HG02981 (cell line): ENCODE data around the gene CHD6.

Experiments used
- ATAC-seq: cut with Tn5 transposase; IDR thresholded peaks from one replicate; pipeline ENCODE4 v1.9.1; 2021; ENCODE audit warnings: mild to moderate bottlenecking, moderate library complexity; ENCODE audit not compliant: unreplicated experiment

The CHD6 gene

DNA sequence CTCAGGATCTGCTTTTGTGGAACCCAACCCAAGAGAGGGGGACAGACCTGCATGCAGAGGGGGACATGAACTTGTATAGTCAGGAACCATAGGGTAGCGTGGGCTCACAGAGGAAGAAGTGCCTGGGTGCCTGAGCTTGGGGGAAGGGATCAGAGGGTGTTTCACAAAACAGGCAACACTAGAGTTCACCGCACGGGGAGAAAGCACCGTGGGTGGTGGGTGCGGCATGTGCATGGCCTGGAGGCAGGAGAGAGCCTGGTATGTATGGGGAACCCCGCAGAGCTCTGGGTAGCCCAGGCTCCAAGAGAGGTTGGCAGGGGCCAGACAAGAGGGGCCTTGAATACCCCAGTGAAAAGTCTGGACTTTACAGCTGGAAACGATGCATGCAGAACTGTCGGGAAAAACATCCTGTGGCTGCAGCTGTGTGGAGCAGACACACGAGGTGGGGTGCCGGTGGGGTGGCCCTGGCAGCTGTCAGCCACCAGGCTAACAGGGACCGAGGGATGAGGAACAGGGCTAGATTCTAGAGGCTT, 244.9 kb downstream of the CHD6 start:
- no peak for ATAC-seq

DNA sequence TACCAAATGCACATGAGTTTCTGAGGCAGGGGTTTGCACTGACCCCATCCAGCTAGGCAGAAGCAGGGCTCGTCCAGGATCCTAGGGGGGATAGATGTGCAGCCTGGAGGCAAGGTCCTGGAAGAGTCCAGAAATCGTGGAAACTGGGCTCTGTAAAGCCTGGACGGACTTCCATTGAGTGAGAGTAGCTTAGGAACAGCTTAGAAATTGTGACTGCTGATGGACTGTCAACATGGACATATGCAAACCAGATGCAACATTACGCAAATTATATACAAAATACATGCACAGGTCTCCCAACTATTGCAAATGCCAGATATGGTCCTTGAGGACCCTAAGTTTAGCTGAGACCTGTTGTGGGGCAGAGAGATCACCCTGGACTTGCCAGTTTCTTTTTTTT, 246.8 kb downstream of the CHD6 start:
- ATAC-seq, result no peak

DNA sequence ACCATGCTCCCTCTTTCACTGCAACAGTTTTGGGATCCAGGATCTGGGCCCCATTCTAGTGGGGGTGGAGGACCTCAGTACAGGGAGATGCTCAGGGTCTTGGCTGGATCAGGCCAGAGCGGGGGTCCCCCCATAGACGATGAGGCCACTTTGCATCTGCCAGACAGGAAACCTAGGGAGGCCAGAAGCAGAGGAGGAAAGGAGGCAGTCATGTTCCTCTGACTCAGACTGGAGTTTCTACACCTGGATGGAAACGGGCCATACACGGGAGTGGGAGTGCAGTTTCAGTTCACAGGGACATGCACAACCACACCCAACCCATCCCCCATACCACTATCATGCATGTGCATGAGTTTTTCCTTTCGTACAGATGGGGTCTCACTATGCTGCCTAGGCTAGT, 248.0 kb downstream of the CHD6 start:
- ATAC-seq, result no peak

DNA sequence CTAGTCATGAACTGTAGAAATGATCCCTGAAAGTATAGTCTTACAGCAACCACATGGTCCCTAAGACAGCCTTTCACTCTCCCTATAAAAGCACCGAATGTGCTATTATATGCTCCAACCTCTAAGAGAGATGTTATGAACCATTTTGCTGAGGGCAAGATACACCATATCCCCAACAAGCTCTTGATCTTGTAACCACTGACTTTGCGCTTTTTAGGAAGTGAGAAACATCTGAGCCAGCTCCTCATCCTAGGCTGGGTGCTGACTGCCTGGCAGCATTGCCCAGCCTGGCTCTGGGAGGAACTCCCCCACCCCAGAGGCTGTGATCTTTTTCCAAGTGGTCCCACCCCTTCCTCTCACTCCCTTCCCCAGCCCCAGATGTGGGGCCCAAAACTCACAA, 248.5 kb downstream of the CHD6 start:
- no peak for ATAC-seq

DNA sequence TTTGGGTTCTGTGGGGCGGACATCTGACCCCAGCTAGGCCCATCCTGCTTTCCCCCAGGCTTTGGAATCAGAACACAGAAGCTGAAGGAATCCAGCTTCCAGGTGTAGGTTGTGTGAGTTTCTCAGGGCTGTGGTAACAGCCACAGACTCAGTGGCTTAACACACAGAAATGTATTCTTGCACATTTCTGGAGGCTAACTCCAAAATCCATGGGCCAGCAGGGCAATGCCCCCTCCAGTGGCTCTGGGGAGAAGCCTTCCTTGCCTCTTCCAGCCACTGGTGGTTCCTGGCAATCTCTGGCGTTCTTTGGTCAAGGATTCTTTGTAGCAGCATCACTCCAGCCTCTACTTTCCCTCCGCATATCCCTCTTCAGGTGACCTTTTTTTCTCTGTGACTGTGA, 250.2 kb downstream of the CHD6 start:
- ATAC-seq, result no peak

DNA sequence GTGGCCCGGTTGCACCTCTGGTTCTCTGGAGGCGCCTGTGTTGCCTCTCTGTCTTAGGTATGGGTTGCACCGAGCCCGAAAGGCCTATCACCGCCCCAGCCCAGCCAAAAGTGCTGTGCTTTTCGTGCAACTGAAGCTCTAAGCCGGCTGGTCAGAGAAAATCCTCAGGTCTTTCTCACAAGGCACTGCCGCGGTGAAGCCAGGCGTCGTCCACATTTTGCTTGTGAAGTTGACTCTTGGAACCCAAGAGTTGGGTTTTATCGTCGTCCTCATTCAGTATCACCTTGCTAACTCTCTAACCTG, 250.8 kb downstream of the CHD6 start:
- ATAC-seq, result no peak

- no peak for ATAC-seq
Measured at GRCh38 chr20:41366546-41367392, 251.4 kb downstream of the CHD6 start, which contains the start of gene EMILIN3. Gene EMILIN3, minus strand, starts transcription at chr20:41366818. Its CDS starts 184 bp downstream, at chr20:41366634.

GRCh38 chr20:41365777-41366545, 252.2 kb downstream of the CHD6 start:
- ATAC-seq, result no peak

DNA sequence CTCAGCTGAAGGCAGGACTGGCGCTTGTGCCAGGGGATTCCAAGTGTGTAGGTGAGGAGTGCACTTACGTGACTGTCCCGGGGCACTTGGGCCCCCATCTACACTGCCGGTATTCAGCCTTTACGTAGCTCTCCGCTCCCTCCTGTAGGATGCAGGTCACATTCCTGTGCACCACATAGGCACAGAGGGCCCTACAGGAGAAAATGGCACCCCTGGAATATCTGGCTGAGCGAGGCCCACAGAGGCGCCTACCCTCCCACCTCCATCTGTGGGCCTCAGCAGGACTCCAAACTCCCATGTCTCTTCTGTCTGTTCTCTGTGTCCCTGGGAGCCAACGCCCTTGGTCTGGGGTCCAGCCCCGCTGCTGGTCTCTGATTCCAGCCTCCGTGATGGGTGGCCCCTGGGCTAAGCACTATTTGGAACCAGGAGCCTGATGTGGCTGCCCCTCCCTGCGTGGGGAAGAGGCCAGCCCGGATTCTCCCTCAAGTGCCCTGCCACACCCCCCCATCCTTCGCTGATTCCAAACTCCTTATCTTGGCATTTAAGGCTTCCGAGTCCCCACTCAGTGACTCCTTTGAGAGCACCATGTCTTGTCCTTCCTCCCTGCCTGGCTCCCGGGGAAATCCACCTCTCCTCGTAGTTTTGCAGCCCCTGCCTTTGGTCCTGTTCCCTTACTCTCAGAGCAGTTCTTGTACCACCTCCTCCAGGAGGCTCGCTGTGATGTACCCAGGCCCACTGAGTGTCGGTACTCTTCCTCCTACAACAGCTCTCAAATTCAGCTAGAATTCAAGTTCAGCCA, 253.0 kb downstream of the CHD6 start:
- no peak for ATAC-seq

DNA sequence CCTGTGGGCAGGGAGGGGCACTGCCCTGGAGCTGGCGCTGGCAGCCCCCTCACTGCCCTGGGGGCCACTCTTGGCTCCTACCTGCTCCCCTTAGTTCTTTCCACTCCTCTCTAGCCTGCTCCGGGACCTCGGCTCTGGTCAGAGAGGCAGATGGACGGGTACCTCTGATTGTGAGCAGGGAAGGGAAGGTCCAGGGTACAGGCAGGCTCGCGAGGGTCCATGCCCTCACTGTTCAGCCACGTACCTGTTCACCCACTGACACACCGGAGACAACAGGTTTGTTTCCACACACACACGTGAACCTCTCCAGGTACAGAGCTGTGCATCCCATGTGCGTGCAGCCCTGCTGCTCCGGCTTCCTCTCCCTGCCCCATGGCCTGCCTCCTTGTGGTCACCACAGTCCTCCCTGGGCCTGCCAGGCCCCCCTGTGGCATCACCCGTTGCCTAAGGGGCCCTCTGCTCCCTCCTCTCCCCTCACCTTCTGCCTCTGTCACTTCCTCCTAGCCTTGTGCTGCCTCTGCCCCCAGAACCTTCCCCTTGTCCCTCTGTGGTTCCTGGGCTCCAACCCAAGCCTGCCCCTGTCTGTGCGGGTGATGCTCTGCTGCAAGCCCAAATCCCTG, 253.8 kb downstream of the CHD6 start:
- ATAC-seq, result no peak

DNA sequence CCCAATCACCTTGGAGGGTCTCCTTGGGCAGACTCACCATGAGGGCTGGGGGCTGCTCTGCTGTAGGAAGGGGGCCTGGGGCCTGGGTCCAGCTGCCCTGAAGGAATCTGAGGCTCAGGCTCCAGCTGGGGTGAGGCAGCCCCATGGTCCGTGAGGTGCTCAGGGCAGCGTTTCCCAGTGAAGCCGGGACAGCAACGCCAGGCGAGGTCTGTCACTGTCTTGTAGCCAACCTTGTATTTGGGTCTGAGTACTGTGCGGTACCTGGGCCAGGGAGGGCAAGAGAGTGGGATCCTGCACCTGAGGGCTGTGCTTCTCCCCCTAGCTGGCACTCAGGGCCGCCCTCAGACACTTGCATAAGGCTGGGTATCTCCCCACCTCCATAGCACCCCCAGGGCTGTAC, 254.6 kb downstream of the CHD6 start:
- ATAC-seq, result no peak

DNA sequence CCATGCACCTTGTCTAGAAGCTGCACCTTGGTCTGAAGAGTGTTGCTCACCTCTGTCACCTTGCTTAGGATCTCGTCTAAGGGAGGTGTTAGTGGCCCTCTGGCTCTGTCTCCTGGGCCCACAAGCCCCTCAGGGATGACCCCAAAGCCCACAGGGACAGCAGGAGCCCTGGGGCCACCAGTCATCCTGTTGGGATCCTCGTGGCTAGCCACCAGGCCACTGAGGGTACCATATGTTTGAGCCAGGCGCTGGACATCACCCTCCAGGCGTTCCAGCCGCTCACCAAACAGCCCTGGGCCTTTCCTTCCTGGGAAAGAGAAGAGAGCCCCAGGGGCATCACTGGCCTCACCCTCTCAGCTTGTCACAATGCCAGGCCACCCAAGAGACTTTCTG, 255.4 kb downstream of the CHD6 start:
- no peak for ATAC-seq

DNA sequence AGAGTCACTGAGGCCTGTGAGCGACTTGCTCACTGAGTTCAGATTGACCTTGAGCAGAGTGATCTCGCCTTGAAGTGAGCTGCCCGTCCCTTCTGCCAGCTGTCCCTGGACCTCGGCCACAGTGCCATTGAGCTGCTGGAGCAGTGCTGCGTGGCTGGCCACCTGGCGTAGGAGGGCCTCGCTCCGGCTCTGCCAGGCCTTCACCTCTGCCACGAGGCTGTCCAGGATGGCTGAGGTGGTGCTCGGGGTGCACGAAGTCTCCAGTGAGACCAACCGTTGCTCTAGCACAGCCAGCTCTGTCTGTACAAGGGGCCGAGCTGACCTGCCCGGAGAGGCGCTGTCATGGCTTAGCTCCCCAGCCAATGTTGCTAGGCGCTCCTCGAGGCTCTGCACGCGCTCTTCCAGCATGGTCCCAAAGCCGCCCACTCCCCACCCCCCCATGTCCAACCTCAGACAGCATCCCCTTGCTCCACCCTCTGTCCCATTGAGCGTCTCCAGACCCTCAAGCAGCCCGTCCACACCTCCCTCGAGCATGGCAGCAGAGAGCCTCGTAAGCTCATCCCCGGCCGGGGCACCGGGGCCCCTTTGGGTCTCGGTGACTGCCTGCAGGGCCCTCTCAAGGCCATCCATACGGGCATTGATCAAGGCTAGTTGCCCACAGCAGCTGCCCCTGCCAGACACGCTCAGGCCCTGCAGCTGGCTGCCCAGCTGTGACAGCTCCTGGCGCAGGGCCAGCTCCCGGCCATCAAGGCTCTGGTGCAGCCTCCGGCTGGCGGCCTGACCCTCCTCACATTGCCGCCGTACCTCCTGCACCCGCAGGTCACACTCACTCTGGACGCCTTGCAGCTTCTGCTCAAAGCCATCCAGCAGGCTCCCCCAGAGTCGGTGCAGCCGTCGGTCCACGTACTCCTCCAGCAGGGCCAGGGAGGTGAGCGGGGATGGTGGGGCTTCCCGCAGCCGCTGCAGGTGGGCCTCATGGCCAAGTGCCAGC, 256.1 kb downstream of the CHD6 start:
- ATAC-seq, result no peak

- no peak for ATAC-seq
Measured at GRCh38 chr20:41360831-41361756, 257.1 kb downstream of the CHD6 start.

DNA sequence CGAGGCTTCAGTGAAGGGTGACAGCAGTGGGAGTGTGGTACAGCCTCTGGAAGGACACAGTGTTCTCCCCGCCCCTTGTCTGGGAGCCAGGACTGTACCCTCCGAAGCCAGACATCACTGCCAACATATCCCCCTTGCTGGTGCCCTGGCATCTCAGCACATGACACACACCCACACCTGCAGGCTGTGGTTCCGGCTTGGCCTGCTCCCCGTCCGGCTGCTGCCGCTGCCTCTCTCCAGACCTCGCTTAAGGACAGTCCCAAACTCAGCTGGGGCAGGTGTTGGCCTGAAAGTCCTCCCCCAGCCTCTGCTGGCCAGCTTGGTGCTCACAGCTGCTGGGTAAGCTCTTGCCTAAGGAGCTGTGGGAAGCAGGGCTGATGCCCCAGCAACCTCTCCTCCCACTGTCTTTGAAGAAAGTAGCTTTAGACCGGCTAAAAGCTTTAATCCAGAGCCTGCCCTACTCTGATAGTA, 258.6 kb downstream of the CHD6 start:
- no peak for ATAC-seq

- ATAC-seq, result no peak
Measured at GRCh38 chr20:41358717-41359116, 259.5 kb downstream of the CHD6 start.

- no peak for ATAC-seq
Measured at GRCh38 chr20:41358230-41358629, 259.9 kb downstream of the CHD6 start.

- ATAC-seq, result no peak
Measured at GRCh38 chr20:41357424-41358163, 260.6 kb downstream of the CHD6 start.
